HEK293 (cell line): ENCODE measurements around the gene KCNK3.

Experiments used
- CTCF ChIA-PET: fragments of 350-600 bp; formaldehyde crosslinking; extraction: SDS; loops from one replicate; lab custom pipeline; 2021; ENCODE audit warnings: antibody characterized with exemption; lab: Yijun Ruan, JAX
- POLR2A ChIA-PET: fragments of 300-600 bp; formaldehyde crosslinking; extraction: SDS; loops from one replicate; lab custom pipeline; 2020; ENCODE audit warnings: antibody characterized with exemption, inconsistent platforms; lab: Yijun Ruan, JAX
- H3K27ac ChIP-seq: fragments of 200-500 bp; sonication (Bioruptor generic); 2 replicates; pipeline ENCODE4 v1.5.1; 2014; ENCODE audit warnings: low read depth, low read length, control low read depth, inconsistent platforms; ENCODE audit errors: extremely low read depth
- H3K36me3 ChIP-seq, 2 experiments: fragments of 200-500 bp in 1 of 2; sonication (Bioruptor generic) in 1 of 2; 1 replicate in 1 of 2; 2 replicates in 1 of 2; pipeline ENCODE4 v1.5.1; 2014 to 2017; ENCODE audit warnings: inconsistent platforms in 2 of 2, low read length in 2 of 2; ENCODE audit not compliant: control insufficient read depth in 2 of 2, insufficient read depth in 1 of 2
- H3K4me1 ChIP-seq: fragments of 200-500 bp; sonication (Bioruptor generic); 2 replicates; pipeline ENCODE4 v1.5.1; 2014; ENCODE audit warnings: mild to moderate bottlenecking, low read length, inconsistent platforms; ENCODE audit not compliant: control insufficient read depth, insufficient read depth
- H3K4me3 ChIP-seq: 2 replicates; pipeline ENCODE4 v1.5.1; 2011; ENCODE audit warnings: low read depth, mild to moderate bottlenecking, control low read depth, low read length, moderate library complexity
- H3K9me3 ChIP-seq: fragments of 200-500 bp; sonication (Bioruptor generic); 2 replicates; pipeline ENCODE4 v1.5.1; 2014; ENCODE audit warnings: low read depth, low read length, inconsistent platforms; ENCODE audit not compliant: control insufficient read depth, insufficient read depth
- PRDM1 ChIP-seq: fragments of 450-650 bp; formaldehyde crosslinking; IDR thresholded peaks from 2 replicates; pipeline ENCODE4; 2016; ENCODE audit warnings: missing biosample characterization, missing genetic modification characterization
- PRDM6 ChIP-seq: fragments of 450-650 bp; formaldehyde crosslinking; IDR thresholded peaks from 2 replicates; pipeline ENCODE4 v1.5.1; 2017; ENCODE audit warnings: missing biosample characterization, missing genetic modification characterization
- YY1 ChIP-seq: fragments of 450-650 bp; formaldehyde crosslinking; IDR thresholded peaks from 2 replicates; pipeline ENCODE4 v1.5.1; 2018; ENCODE audit warnings: missing biosample characterization, missing genetic modification characterization
- ZBTB17 ChIP-seq: fragments of 450-650 bp; formaldehyde crosslinking; IDR thresholded peaks from 2 replicates; pipeline ENCODE4 v1.5.1; 2016; ENCODE audit warnings: missing biosample characterization, missing genetic modification characterization
- ZBTB20 ChIP-seq: fragments of 450-650 bp; formaldehyde crosslinking; IDR thresholded peaks from 2 replicates; pipeline ENCODE4 v1.5.1; 2016; ENCODE audit warnings: missing biosample characterization, missing genetic modification characterization
- ZBTB49 ChIP-seq: fragments of 450-650 bp; formaldehyde crosslinking; IDR thresholded peaks from 2 replicates; pipeline ENCODE4 v1.5.1; 2016; ENCODE audit warnings: missing biosample characterization, missing genetic modification characterization, low read depth
- ZNF239 ChIP-seq: fragments of 450-650 bp; formaldehyde crosslinking; IDR thresholded peaks from 2 replicates; pipeline ENCODE4 v1.5.1; 2016; ENCODE audit warnings: missing biosample characterization, missing genetic modification characterization
- ZNF292 ChIP-seq: fragments of 450-650 bp; formaldehyde crosslinking; IDR thresholded peaks from 2 replicates; pipeline ENCODE4 v1.5.1; 2016; ENCODE audit warnings: low read depth, missing biosample characterization, missing genetic modification characterization, borderline replicate concordance
- ZNF350 ChIP-seq: fragments of 450-650 bp; formaldehyde crosslinking; IDR thresholded peaks from 2 replicates; pipeline ENCODE4 v1.5.0; 2017; ENCODE audit warnings: missing biosample characterization, mild to moderate bottlenecking, missing genetic modification characterization
- ZNF398 ChIP-seq: fragments of 450-650 bp; formaldehyde crosslinking; IDR thresholded peaks from 2 replicates; pipeline ENCODE4 v1.5.1; 2017; ENCODE audit warnings: missing biosample characterization, missing genetic modification characterization
- ZNF518A ChIP-seq: fragments of 450-650 bp; formaldehyde crosslinking; conservative IDR thresholded peaks from 2 replicates; pipeline ENCODE4 v1.5.1; 2016; ENCODE audit warnings: low read depth, missing biosample characterization, missing genetic modification characterization
- ZNF529 ChIP-seq: fragments of 450-650 bp; formaldehyde crosslinking; IDR thresholded peaks from 2 replicates; pipeline ENCODE4 v1.5.1; 2017; ENCODE audit warnings: missing genetic modification characterization, missing biosample characterization; ENCODE audit not compliant: insufficient replicate concordance
- ZNF571 ChIP-seq: fragments of 450-650 bp; formaldehyde crosslinking; IDR thresholded peaks from 2 replicates; pipeline ENCODE4 v1.5.0; 2017; ENCODE audit warnings: missing biosample characterization, missing genetic modification characterization
- ZNF596 ChIP-seq: fragments of 450-650 bp; IDR thresholded peaks from 2 replicates; pipeline ENCODE4 v1.5.0; 2018; ENCODE audit warnings: missing biosample characterization, mild to moderate bottlenecking, missing genetic modification characterization, moderate library complexity
- ZNF626 ChIP-seq: fragments of 450-650 bp; sonication (Bioruptor Pico); formaldehyde crosslinking; IDR thresholded peaks from 2 replicates; pipeline ENCODE4 v1.5.1; 2018; ENCODE audit warnings: missing biosample characterization, missing genetic modification characterization, inconsistent platforms
- ZNF629 ChIP-seq: fragments of 450-650 bp; formaldehyde crosslinking; IDR thresholded peaks from 2 replicates; pipeline ENCODE4 v1.5.1; 2017; ENCODE audit warnings: missing biosample characterization, missing genetic modification characterization
- ZSCAN4 ChIP-seq: fragments of 450-650 bp; formaldehyde crosslinking; IDR thresholded peaks from 2 replicates; pipeline ENCODE4 v1.5.1; 2017; ENCODE audit warnings: missing biosample characterization, missing genetic modification characterization
- TF ChIP-seq, protein P1 (sequence below): fragments of 450-650 bp; formaldehyde crosslinking; IDR thresholded peaks from 2 replicates; pipeline ENCODE4 v1.5.1; 2016; ENCODE audit warnings: missing biosample characterization, missing genetic modification characterization
- TF ChIP-seq, protein P2 (sequence below): fragments of 450-650 bp; formaldehyde crosslinking; IDR thresholded peaks from 2 replicates; pipeline ENCODE4; 2016; ENCODE audit warnings: missing biosample characterization, missing genetic modification characterization

The KCNK3 gene

DNA sequence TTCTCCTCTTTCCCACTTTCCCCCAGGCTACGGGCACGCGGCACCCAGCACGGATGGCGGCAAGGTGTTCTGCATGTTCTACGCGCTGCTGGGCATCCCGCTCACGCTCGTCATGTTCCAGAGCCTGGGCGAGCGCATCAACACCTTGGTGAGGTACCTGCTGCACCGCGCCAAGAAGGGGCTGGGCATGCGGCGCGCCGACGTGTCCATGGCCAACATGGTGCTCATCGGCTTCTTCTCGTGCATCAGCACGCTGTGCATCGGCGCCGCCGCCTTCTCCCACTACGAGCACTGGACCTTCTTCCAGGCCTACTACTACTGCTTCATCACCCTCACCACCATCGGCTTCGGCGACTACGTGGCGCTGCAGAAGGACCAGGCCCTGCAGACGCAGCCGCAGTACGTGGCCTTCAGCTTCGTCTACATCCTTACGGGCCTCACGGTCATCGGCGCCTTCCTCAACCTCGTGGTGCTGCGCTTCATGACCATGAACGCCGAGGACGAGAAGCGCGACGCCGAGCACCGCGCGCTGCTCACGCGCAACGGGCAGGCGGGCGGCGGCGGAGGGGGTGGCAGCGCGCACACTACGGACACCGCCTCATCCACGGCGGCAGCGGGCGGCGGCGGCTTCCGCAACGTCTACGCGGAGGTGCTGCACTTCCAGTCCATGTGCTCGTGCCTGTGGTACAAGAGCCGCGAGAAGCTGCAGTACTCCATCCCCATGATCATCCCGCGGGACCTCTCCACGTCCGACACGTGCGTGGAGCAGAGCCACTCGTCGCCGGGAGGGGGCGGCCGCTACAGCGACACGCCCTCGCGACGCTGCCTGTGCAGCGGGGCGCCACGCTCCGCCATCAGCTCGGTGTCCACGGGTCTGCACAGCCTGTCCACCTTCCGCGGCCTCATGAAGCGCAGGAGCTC, 35.4 kb downstream of the KCNK3 start:
- TF ChIP-seq PRDM6 (tag by site-specific recombination) = no peak
- TF ChIP-seq ZNF529 (tag by site-specific recombination) = no peak
- TF ChIP-seq, protein P1, sequence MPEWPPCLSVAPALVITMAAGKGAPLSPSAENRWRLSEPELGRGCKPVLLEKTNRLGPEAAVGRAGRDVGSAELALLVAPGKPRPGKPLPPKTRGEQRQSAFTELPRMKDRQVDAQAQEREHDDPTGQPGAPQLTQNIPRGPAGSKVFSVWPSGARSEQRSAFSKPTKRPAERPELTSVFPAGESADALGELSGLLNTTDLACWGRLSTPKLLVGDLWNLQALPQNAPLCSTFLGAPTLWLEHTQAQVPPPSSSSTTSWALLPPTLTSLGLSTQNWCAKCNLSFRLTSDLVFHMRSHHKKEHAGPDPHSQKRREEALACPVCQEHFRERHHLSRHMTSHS = no peak
- no peak for TF ChIP-seq ZNF398 (tag by site-specific recombination)
- TF ChIP-seq ZNF626 = no peak
- TF ChIP-seq ZNF596 = no peak
- no peak for TF ChIP-seq ZNF239 (tag by site-specific recombination)
- TF ChIP-seq ZNF292 (tag by site-specific recombination) = no peak
- H3K36me3 ChIP-seq = no peaks in the 10 kb centered on the region
- ChIA-PET POLR2A (interaction anchor here (0.6 kb wide), 1 partner anchor 124 kb away, joined by 4 read pairs; no protein-coding TSS in a partner anchor), CTCF (interaction anchor here (0.6 kb wide), 1 partner anchor 259 kb away, joined by 3 read pairs; no protein-coding TSS in a partner anchor)
- no peak overlapping the region for H3K27ac ChIP-seq
- H3K4me1 ChIP-seq = peaks cover 3% of the 10 kb centered on the region; the same call in 1 of the 2 replicates
- H3K9me3 ChIP-seq = no peaks in the 10 kb centered on the region
- H3K4me3 ChIP-seq = no peak overlapping the region

- H3K4me3 ChIP-seq = no peak overlapping the region
- H3K4me1 ChIP-seq = no peaks in the 10 kb centered on the region
- ChIA-PET POLR2A (no interaction called here), CTCF (no interaction called here)
- no peak overlapping the region for H3K27ac ChIP-seq
- no peaks in the 10 kb centered on the region for H3K9me3 ChIP-seq
- no peaks in the 10 kb centered on the region for H3K36me3 ChIP-seq
- TF ChIP-seq ZNF518A (tag by site-specific recombination) (no peak), ZBTB17 (tag by site-specific recombination) (no peak), ZNF350 (tag by site-specific recombination) (no peak), ZNF571 (no peak), PRDM1 (tag by site-specific recombination) (no peak), ZBTB49 (tag by site-specific recombination) (no peak), YY1 (tag by site-specific recombination) (no peak), ZSCAN4 (tag by site-specific recombination) (no peak), ZNF629 (tag by site-specific recombination) (no peak), ZBTB20 (tag by site-specific recombination) (no peak)
- TF ChIP-seq, protein P2, sequence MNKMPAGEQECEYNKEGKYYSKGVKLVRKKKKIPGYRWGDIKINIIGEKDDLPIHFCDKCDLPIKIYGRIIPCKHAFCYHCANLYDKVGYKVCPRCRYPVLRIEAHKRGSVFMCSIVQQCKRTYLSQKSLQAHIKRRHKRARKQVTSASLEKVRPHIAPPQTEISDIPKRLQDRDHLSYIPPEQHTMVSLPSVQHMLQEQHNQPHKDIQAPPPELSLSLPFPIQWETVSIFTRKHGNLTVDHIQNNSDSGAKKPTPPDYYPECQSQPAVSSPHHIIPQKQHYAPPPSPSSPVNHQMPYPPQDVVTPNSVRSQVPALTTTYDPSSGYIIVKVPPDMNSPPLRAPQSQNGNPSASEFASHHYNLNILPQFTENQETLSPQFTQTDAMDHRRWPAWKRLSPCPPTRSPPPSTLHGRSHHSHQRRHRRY (tag by site-specific recombination) = no peak
Measured at GRCh38 chr2:26729311-26729710, 36.8 kb downstream of the KCNK3 start.
